Endothelial cell of umbilical vein (primary cell): ENCODE results near the gene COL4A1. TPM values are rescaled to one million over a fixed set of nuclear protein-coding genes. Genes with fewer than 3 reads are reported as not detected.

Source experiments
- BruUV-seq: library from RNA; stranded (reverse); fragments of 400-500 nt; replicated peaks from 2 replicates; lab custom pipeline; 2021; lab: Mats Ljungman, UMichigan
- CTCF ChIA-PET: fragments of 300-600, 350-600 bp; sonication (Branson Sonifier 250); formaldehyde crosslinking; loops from one replicate; lab custom pipeline; 2021; ENCODE audit warnings: antibody characterized with exemption, inconsistent platforms; lab: Charles Lee
- POLR2A ChIA-PET: fragments of 300-600, 350-600 bp; sonication (Branson Sonifier 250); formaldehyde crosslinking; loops from one replicate; lab custom pipeline; 2021; ENCODE audit warnings: antibody characterized with exemption, inconsistent platforms; lab: Charles Lee
- DNase-seq: peaks from one replicate; pipeline ENCODE4 v3.0.0-alpha.2; 2011; ENCODE audit warnings: low read depth, low spot score
- FAIRE-seq: peaks from 2 replicates; lab custom pipeline; 2011; peaks lifted over from hg19 to GRCh38; lab: Jason Lieb, UNC
- H2AFZ ChIP-seq: 2 replicates; pipeline ENCODE4 v1.6.0; 2012; ENCODE audit warnings: low read depth, low read length, control low read depth, inconsistent platforms
- H3K27ac ChIP-seq: 2 replicates; pipeline ENCODE4 v1.5.1; 2011; ENCODE audit warnings: low read depth, mild to moderate bottlenecking, control low read depth, low read length, moderate library complexity; ENCODE audit not compliant: insufficient read depth
- H3K27me3 ChIP-seq, 2 experiments: 2 replicates each; pipeline versions ENCODE4 v1.6.0 to v1.6.1; 2011; ENCODE audit warnings: low read length in 2 of 2, mixed read lengths in 1 of 2; ENCODE audit not compliant: control insufficient read depth in 2 of 2, insufficient read depth in 2 of 2
- H3K36me3 ChIP-seq, 2 experiments: 2 replicates in 1 of 2; 3 replicates in 1 of 2; pipeline ENCODE4 v1.5.1; 2011; ENCODE audit warnings: low read length in 2 of 2, mild to moderate bottlenecking in 1 of 2, moderate library complexity in 1 of 2; ENCODE audit not compliant: control insufficient read depth in 2 of 2, insufficient read depth in 2 of 2; ENCODE audit errors: extremely low read depth in 1 of 2
- H3K4me1 ChIP-seq: 3 replicates; pipeline ENCODE4 v1.5.1; 2011; ENCODE audit warnings: mild to moderate bottlenecking, low read length; ENCODE audit not compliant: control insufficient read depth, insufficient read depth; ENCODE audit errors: extremely low read depth
- H3K4me2 ChIP-seq: 2 replicates; pipeline ENCODE4 v1.6.1; 2011; ENCODE audit warnings: low read length, control low read depth, mixed read lengths; ENCODE audit not compliant: insufficient read depth
- H3K4me3 ChIP-seq, 3 experiments: fragments of 200-600 bp in 1 of 3; sonication (generic), shearing (Covaris generic) in 1 of 3; replicated peaks in 1 of 3; 2 replicates each; pipeline ENCODE4 v1.5.1; 2011 to 2016; ENCODE audit warnings: control low read depth in 3 of 3, low read length in 3 of 3, mild to moderate bottlenecking in 2 of 3, inconsistent platforms in 1 of 3, low read depth in 1 of 3, moderate library complexity in 1 of 3; ENCODE audit not compliant: insufficient read depth in 1 of 3
- H3K79me2 ChIP-seq: 2 replicates; pipeline ENCODE4 v1.6.0; 2012; ENCODE audit warnings: low read length, inconsistent platforms; ENCODE audit not compliant: control insufficient read depth, insufficient read depth
- H3K9ac ChIP-seq: replicated peaks from 2 replicates; pipeline ENCODE3; 2011; ENCODE audit warnings: low read length, control low read depth; ENCODE audit not compliant: insufficient read depth; ENCODE audit errors: extremely low read depth
- H3K9me1 ChIP-seq: replicated peaks from 3 replicates; pipeline ENCODE4 v1.6.0; 2011; ENCODE audit warnings: mild to moderate bottlenecking, low read length; ENCODE audit not compliant: control insufficient read depth, insufficient read depth; ENCODE audit errors: extremely low read depth
- H3K9me3 ChIP-seq: replicated peaks from 2 replicates; pipeline ENCODE4 v1.5.1; 2012; ENCODE audit warnings: low read length, inconsistent platforms; ENCODE audit not compliant: control insufficient read depth, insufficient read depth
- H4K20me1 ChIP-seq: replicated peaks from 2 replicates; pipeline ENCODE3; 2011; ENCODE audit warnings: mild to moderate bottlenecking, low read length; ENCODE audit not compliant: control insufficient read depth, insufficient read depth; ENCODE audit errors: extremely low read depth
- CTCF ChIP-seq, 2 donors: IDR thresholded peaks; 1 replicate in 1 of 2; 2 replicates in 1 of 2; pipeline ENCODE4 v1.5.1; 2011; ENCODE audit warnings: low read length in 2 of 2, mild to moderate bottlenecking in 2 of 2, moderate library complexity in 2 of 2, control low read depth in 1 of 2, inconsistent platforms in 1 of 2, low read depth in 1 of 2; ENCODE audit not compliant: insufficient read depth in 1 of 2; ENCODE audit errors: extremely low read depth in 1 of 2
- MAX ChIP-seq: IDR thresholded peaks from 2 replicates; pipeline ENCODE4 v1.6.1; 2011; ENCODE audit not compliant: insufficient read depth, insufficient read length
- MYC ChIP-seq: IDR thresholded peaks from one replicate; pipeline ENCODE4 v1.6.1; 2011; ENCODE audit warnings: mild to moderate bottlenecking, low read depth, low read length
- POLR2A ChIP-seq: IDR thresholded peaks from 2 replicates; pipeline ENCODE4 v1.6.1; 2012; ENCODE audit warnings: low read depth, mild to moderate bottlenecking, control low read depth, low read length
- POLR2AphosphoS5 ChIP-seq: IDR thresholded peaks from 2 replicates; pipeline ENCODE4 v1.6.1; 2012; ENCODE audit warnings: low read depth, mild to moderate bottlenecking, control low read depth, low read length, moderate library complexity; ENCODE audit not compliant: insufficient read depth
- dilution Hi-C: fragments of 300-500 bp; cut with MboI; formaldehyde crosslinking; loops from one replicate; pipeline ENCODE4 v1.15.0; 2019; ENCODE audit warnings: low sequenced_read_pairs; ENCODE audit not compliant: extremely low pct_ligation_motif_present
- intact Hi-C: fragments of 100-400 bp; cut with micrococcal nuclease; formaldehyde crosslinking; loops from one replicate; pipeline ENCODE4 v1.10.0; 2022
- polyA plus RNA-seq, 4 experiments: library from polyadenylated mRNA; depleted of rRNA in 3 of 4; stranded (reverse) in 3 of 4; unstranded in 1 of 4; fragments of >200 nt; gene quantifications; 2 replicates each; pipeline versions ENCODE4 v1.2.1 to v1.2.3, GENCODE V29; 2011 to 2012; ENCODE audit warnings: missing spikeins in 1 of 4
- total RNA-seq: library from RNA; stranded (reverse); gene quantifications from 2 replicates; pipeline ENCODE4 v1.2.3, GENCODE V29; 2021

COL4A1 gene
- total and polyA plus RNA-seq, 2 donors (not counting 3 experiments of a cell fraction or from before 2014, with no cell fraction given) = 384 to 1,119 TPM

GRCh38 chr13:110328573-110328972 lies 21.6 kb upstream of the COL4A1 start:
- no peaks in the 10 kb centered on the region for H3K27me3 ChIP-seq
- H3K79me2 ChIP-seq = peaks cover 56% of the 10 kb centered on the region
- intact Hi-C loops (no loop called here), dilution Hi-C loops (no loop called here)
- no peak for DNase-seq
- peaks cover 4 to 7% of the 10 kb centered on the region in 2 experiments for H3K36me3 ChIP-seq
- H3K9me3 ChIP-seq = no peaks in the 10 kb centered on the region
- H3K9me1 ChIP-seq = no peaks in the 10 kb centered on the region
- no peak overlapping the region for H2AFZ ChIP-seq
- no peaks in the 10 kb centered on the region for H4K20me1 ChIP-seq
- H3K27ac ChIP-seq = no peak overlapping the region
- H3K9ac ChIP-seq = no peak overlapping the region
- FAIRE-seq = no peak
- peaks cover 11% of the 10 kb centered on the region for H3K4me1 ChIP-seq
- POLR2A ChIA-PET = no interaction called here
- CTCF ChIA-PET = interaction anchor here (1.1 kb wide), 1 partner anchor 81 kb away, joined by 4 read pairs; no protein-coding TSS in a partner anchor
- no peak overlapping the region for H3K4me3 ChIP-seq
- TF ChIP-seq POLR2AphosphoS5 = no peak
- no peak for TF ChIP-seq MAX
- no peak for TF ChIP-seq MYC
- TF ChIP-seq POLR2A = no peak
- no peak for TF ChIP-seq CTCF (IDR thresholded peaks at IDR 0.05; ENCODE audit: extremely low read depth in 1 of 2, insufficient read depth in 1 of 2, low read depth in 1 of 2, low read length in 2 of 2)
- BruUV-seq = no TSS peak
- no peak overlapping the region for H3K4me2 ChIP-seq
